ENCODE results near the gene PHOSPHO1. TPM values are rescaled to one million over a fixed set of nuclear protein-coding genes. Genes with fewer than 3 reads are reported as not detected.
A peak's percentile ranks its signal among the peaks of the same experiment; 100 is the strongest.

PHOSPHO1 gene
- total and polyA plus RNA-seq, 2 of the 13 experiments (the other 11 are each of a cell fraction or from before 2014, with no cell fraction given), result not detected

GRCh38 chr17:49260011-49260816 is 29.6 kb upstream of the PHOSPHO1 start (continued):
- no peak for TF ChIP-seq ZNF20 (CRISPR knock-in tag; IDR thresholded peaks at IDR 0.05)
- no peak for TF ChIP-seq MAF1 (CRISPR knock-in tag; IDR thresholded peaks at IDR 0.05; ENCODE audit: borderline replicate concordance)
- no peak for TF ChIP-seq ZNF605 (CRISPR knock-in tag; IDR thresholded peaks at IDR 0.05)
- no peak for TF ChIP-seq TCF7 (IDR thresholded peaks at IDR 0.05; ENCODE audit: low read depth)
- no peak for TF ChIP-seq POLR2AphosphoS5 (IDR thresholded peaks at IDR 0.05; ENCODE audit: low read depth, low read length)
- 0 out of 2 replicates have a peak, but pooled peaks have one; percentile 24 for TF ChIP-seq PATZ1 (CRISPR knock-in tag; IDR thresholded peaks at IDR 0.05)
- TF ChIP-seq RAD51 (IDR thresholded peaks at IDR 0.05; ENCODE audit: borderline replicate concordance), result no peak
- TF ChIP-seq ZBTB21 (CRISPR knock-in tag; IDR thresholded peaks at IDR 0.05), result no peak
- no peak for TF ChIP-seq ZNF879 (CRISPR knock-in tag; IDR thresholded peaks at IDR 0.05)
- TF ChIP-seq SMARCC2 (IDR thresholded peaks at IDR 0.05), result no peak
- no peak for TF ChIP-seq GRHL1 (CRISPR knock-in tag; conservative IDR thresholded peaks at IDR 0.05)
- TF ChIP-seq MTERF4 (CRISPR knock-in tag; IDR thresholded peaks at IDR 0.05), result 0 out of 2 replicates have a peak, but pooled peaks have one; percentile 28
- TF ChIP-seq ZNF431 (CRISPR knock-in tag; IDR thresholded peaks at IDR 0.05; ENCODE audit: borderline replicate concordance, low read depth), result no peak
- TF ChIP-seq ZNF891 (CRISPR knock-in tag; IDR thresholded peaks at IDR 0.05), result 0 out of 2 replicates have a peak, but pooled peaks have one; percentile 7
- TF ChIP-seq SAP130 (CRISPR knock-in tag; IDR thresholded peaks at IDR 0.05; ENCODE audit: low read depth), result no peak
- no peak for TF ChIP-seq NPAS2 (CRISPR knock-in tag; IDR thresholded peaks at IDR 0.05; ENCODE audit: borderline replicate concordance)
- TF ChIP-seq FOXA3 (CRISPR knock-in tag; IDR thresholded peaks at IDR 0.05), result no peak
- no peak for TF ChIP-seq ATF2 (CRISPR knock-in tag; IDR thresholded peaks at IDR 0.05)
- TF ChIP-seq TIGD3 (CRISPR knock-in tag; IDR thresholded peaks at IDR 0.05; ENCODE audit: borderline replicate concordance), result no peak
- TF ChIP-seq FOXM1 (CRISPR knock-in tag; IDR thresholded peaks at IDR 0.05), result no peak
- no peak for TF ChIP-seq CTCF (CRISPR knock-in tag; IDR thresholded peaks at IDR 0.05)
